ENCODE data around the gene CCNQ.

CCNQ gene

GRCh38 chrX:153641627-153642026 is 42.7 kb upstream of the CCNQ start:
- no peak overlapping the region for H3K4me3 ChIP-seq (ENCODE audit: low read length)
- H3K27ac ChIP-seq (ENCODE audit: low read length), result no peak overlapping the region

GRCh38 chrX:153640736-153641575 is 42.0 kb upstream of the CCNQ start:
- H3K4me3 ChIP-seq (ENCODE audit: low read length), result no peak overlapping the region
- H3K27me3 ChIP-seq (replicated peaks; ENCODE audit: insufficient read depth, low read length), result peaks cover 65% of the 10 kb centered on the region
- H4K20me1 ChIP-seq (ENCODE audit: insufficient read depth, low read length), result no peaks in the 10 kb centered on the region
- H3F3A ChIP-seq (ENCODE audit: insufficient read depth, low read length), result no peaks in the 10 kb centered on the region
- no peak for DNase-seq
- H3K79me2 ChIP-seq (ENCODE audit: low read length), result no peaks in the 10 kb centered on the region
- no peak overlapping the region for H3K4me2 ChIP-seq (ENCODE audit: low read depth, low read length)
- H3K9ac ChIP-seq (ENCODE audit: low read length), result no peak overlapping the region
- no peak overlapping the region for H2AFZ ChIP-seq (ENCODE audit: low read length)
- H3K9me2 ChIP-seq (replicated peaks; ENCODE audit: insufficient read depth, low read length), result no peaks in the 10 kb centered on the region
- TF ChIP-seq CTCF (IDR thresholded peaks at IDR 0.05; ENCODE audit: low read length) (no peak), EZH2phosphoT487 (IDR thresholded peaks at IDR 0.05; ENCODE audit: low read length) (no peak), EZH2 (optimal IDR thresholded peaks at IDR 0.05; ENCODE audit: low read depth, low read length) (no peak)
- H3K4me1 ChIP-seq (ENCODE audit: low read length), result no peaks in the 10 kb centered on the region
- H3K36me3 ChIP-seq (replicated peaks; ENCODE audit: insufficient read depth, low read length), result no peaks in the 10 kb centered on the region
- no peaks in the 10 kb centered on the region for H3K9me3 ChIP-seq (replicated peaks; ENCODE audit: insufficient read depth, low read length)
- no peak overlapping the region for H3K27ac ChIP-seq (ENCODE audit: low read length)

More at GRCh38 chrX:153641627-153642026, 42.7 kb upstream of the CCNQ start:
- TF ChIP-seq CTCF (IDR thresholded peaks at IDR 0.05; ENCODE audit: low read length) (no peak), EZH2phosphoT487 (IDR thresholded peaks at IDR 0.05; ENCODE audit: low read length) (no peak), EZH2 (optimal IDR thresholded peaks at IDR 0.05; ENCODE audit: low read depth, low read length) (no peak)
- Histone ChIP-seq H3K4me1 (ENCODE audit: low read length) (no peaks in the 10 kb centered on the region), H3K9me3 (replicated peaks; ENCODE audit: insufficient read depth, low read length) (no peaks in the 10 kb centered on the region), H3K9me2 (replicated peaks; ENCODE audit: insufficient read depth, low read length) (no peaks in the 10 kb centered on the region), H3K4me2 (ENCODE audit: low read depth, low read length) (no peak overlapping the region), H3F3A (ENCODE audit: insufficient read depth, low read length) (no peaks in the 10 kb centered on the region), H2AFZ (ENCODE audit: low read length) (no peak overlapping the region), H3K27me3 (replicated peaks; ENCODE audit: insufficient read depth, low read length) (peaks cover 72% of the 10 kb centered on the region), H3K9ac (ENCODE audit: low read length) (no peak overlapping the region), H3K79me2 (ENCODE audit: low read length) (no peaks in the 10 kb centered on the region), H4K20me1 (ENCODE audit: insufficient read depth, low read length) (no peaks in the 10 kb centered on the region), H3K36me3 (replicated peaks; ENCODE audit: insufficient read depth, low read length) (no peaks in the 10 kb centered on the region)
- no peak for DNase-seq

- Histone ChIP-seq H3K27ac (ENCODE audit: low read length) (no peak overlapping the region), H3K4me2 (ENCODE audit: low read depth, low read length) (no peak overlapping the region), H3K36me3 (replicated peaks; ENCODE audit: insufficient read depth, low read length) (no peaks in the 10 kb centered on the region), H3K4me3 (ENCODE audit: low read length) (no peak overlapping the region), H3F3A (ENCODE audit: insufficient read depth, low read length) (no peaks in the 10 kb centered on the region), H3K4me1 (ENCODE audit: low read length) (no peaks in the 10 kb centered on the region), H2AFZ (ENCODE audit: low read length) (no peak overlapping the region), H4K20me1 (ENCODE audit: insufficient read depth, low read length) (no peaks in the 10 kb centered on the region), H3K79me2 (ENCODE audit: low read length) (no peaks in the 10 kb centered on the region), H3K9me3 (replicated peaks; ENCODE audit: insufficient read depth, low read length) (no peaks in the 10 kb centered on the region), H3K27me3 (replicated peaks; ENCODE audit: insufficient read depth, low read length) (peaks cover 65% of the 10 kb centered on the region), H3K9me2 (replicated peaks; ENCODE audit: insufficient read depth, low read length) (no peaks in the 10 kb centered on the region), H3K9ac (ENCODE audit: low read length) (no peak overlapping the region)
- TF ChIP-seq EZH2phosphoT487 (IDR thresholded peaks at IDR 0.05; ENCODE audit: low read length) (no peak), EZH2 (optimal IDR thresholded peaks at IDR 0.05; ENCODE audit: low read depth, low read length) (no peak), CTCF (IDR thresholded peaks at IDR 0.05; ENCODE audit: low read length) (no peak)
- no peak for DNase-seq
Observed at GRCh38 chrX:153640045-153640686, 41.2 kb upstream of the CCNQ start.

Data from MM.1S (cell line).